ENCODE results near the gene CNTNAP2.

GRCh38 chr7:147023440-147023839 lies 906.8 kb downstream of the CNTNAP2 start:
- TF ChIP-seq CTCF (IDR thresholded peaks at IDR 0.05; ENCODE audit: borderline replicate concordance, extremely low read depth, low read length, poor library complexity, severe bottlenecking) = no peak
- TF ChIP-seq EZH2 (IDR thresholded peaks at IDR 0.05; ENCODE audit: borderline replicate concordance, low read depth, low read length, severe bottlenecking) = no peak
